Measurements from ENCODE around the gene CHRM4. TPM values are rescaled to one million over a fixed set of nuclear protein-coding genes. Genes with fewer than 3 reads are reported as not detected.

Gene CHRM4
- total RNA-seq, 1 experiment from 2014 or later = 0.27 TPM

DNA sequence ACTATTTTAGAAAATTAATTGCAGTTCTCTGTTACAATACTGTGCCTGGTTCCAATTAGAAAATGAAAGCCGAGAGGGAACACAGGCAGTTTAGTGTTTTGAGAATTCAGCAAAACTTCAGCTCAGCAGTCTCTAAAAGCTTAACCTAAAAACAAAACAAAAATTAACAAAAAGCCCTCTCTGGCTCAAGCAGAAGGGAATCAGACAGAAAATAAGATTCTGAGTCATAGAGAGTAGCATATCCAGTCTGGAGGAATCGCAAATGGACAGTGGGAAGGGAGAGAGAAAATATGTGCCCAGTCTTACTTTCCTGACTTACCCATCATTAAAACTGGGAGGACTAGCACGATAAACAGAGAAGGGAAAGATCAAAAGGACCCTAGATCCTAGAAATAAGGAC, 38.1 kb upstream of the CHRM4 start:
- CTCF ChIA-PET = no interaction called here
- Histone ChIP-seq H3K27me3 (replicated peaks; ENCODE audit: control insufficient read depth, insufficient read depth, low read length) (no peaks in the 10 kb centered on the region), H3K36me3 (ENCODE audit: control insufficient read depth, insufficient read depth, low read length) (peaks cover 1% of the 10 kb centered on the region; the same call in 1 of the 2 replicates), H3K4me3 (ENCODE audit: low read depth, low read length) (no peak overlapping the region), H3K9me3 (no peaks in the 10 kb centered on the region), H3K4me1 (no peaks in the 10 kb centered on the region)
- H3K4me1 Mint-ChIP-seq (ENCODE audit: low read depth, unreplicated experiment) = no peaks in the 10 kb centered on the region
- no peak overlapping the region for H3K4me3 Mint-ChIP-seq (ENCODE audit: unreplicated experiment)
- H3K36me3 Mint-ChIP-seq (ENCODE audit: insufficient read depth, unreplicated experiment) = peaks cover 67% of the 10 kb centered on the region
- no peaks in the 10 kb centered on the region for H3K9me3 Mint-ChIP-seq (ENCODE audit: unreplicated experiment)
- H3K27me3 Mint-ChIP-seq (ENCODE audit: insufficient read depth, unreplicated experiment) = no peaks in the 10 kb centered on the region
- POLR2A ChIA-PET = no interaction called here
- TF ChIP-seq, protein P1, sequence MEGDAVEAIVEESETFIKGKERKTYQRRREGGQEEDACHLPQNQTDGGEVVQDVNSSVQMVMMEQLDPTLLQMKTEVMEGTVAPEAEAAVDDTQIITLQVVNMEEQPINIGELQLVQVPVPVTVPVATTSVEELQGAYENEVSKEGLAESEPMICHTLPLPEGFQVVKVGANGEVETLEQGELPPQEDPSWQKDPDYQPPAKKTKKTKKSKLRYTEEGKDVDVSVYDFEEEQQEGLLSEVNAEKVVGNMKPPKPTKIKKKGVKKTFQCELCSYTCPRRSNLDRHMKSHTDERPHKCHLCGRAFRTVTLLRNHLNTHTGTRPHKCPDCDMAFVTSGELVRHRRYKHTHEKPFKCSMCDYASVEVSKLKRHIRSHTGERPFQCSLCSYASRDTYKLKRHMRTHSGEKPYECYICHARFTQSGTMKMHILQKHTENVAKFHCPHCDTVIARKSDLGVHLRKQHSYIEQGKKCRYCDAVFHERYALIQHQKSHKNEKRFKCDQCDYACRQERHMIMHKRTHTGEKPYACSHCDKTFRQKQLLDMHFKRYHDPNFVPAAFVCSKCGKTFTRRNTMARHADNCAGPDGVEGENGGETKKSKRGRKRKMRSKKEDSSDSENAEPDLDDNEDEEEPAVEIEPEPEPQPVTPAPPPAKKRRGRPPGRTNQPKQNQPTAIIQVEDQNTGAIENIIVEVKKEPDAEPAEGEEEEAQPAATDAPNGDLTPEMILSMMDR (IDR thresholded peaks at IDR 0.05; ENCODE audit: insufficient read depth in 1 of 2, low read depth in 1 of 2, low read length in 1 of 2, severe bottlenecking in 1 of 2, unreplicated experiment in 1 of 2) = no peak
- intact Hi-C loops (cut with micrococcal nuclease; ENCODE audit: unreplicated experiment) = no loop called here
- no peak overlapping the region for H3K27ac Mint-ChIP-seq (ENCODE audit: unreplicated experiment)
- no TSS peak for BruUV-seq (replicated peaks)
- DNase-seq = no peak

DNA sequence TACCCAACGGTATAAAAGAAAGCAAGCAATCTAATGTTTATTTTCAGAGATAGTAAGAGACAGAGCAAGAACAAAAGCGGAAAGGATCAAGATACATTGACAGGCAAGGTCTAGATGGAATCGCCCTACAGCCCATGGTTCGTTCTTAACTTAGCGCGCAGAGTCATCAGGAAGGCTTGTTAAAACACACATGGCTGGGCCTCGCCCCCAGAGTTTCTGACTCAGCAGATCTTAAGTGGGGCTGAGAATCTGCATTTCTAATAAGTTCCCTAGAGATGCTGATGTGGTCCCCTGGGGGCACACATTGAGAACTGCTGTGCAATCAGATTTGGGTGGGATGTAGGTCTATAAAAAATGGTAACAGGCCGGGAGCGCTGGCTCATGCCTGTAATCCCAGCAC, 35.8 kb upstream of the CHRM4 start:
- H3K36me3 ChIP-seq (ENCODE audit: control insufficient read depth, insufficient read depth, low read length) = no peaks in the 10 kb centered on the region
- no peak overlapping the region for H3K4me3 ChIP-seq (ENCODE audit: low read depth, low read length)
- Mint-ChIP-seq H3K4me3 (ENCODE audit: unreplicated experiment) (no peak overlapping the region), H3K27me3 (ENCODE audit: insufficient read depth, unreplicated experiment) (no peaks in the 10 kb centered on the region), H3K9me3 (ENCODE audit: unreplicated experiment) (no peaks in the 10 kb centered on the region), H3K36me3 (ENCODE audit: insufficient read depth, unreplicated experiment) (peaks cover 60% of the 10 kb centered on the region), H3K27ac (ENCODE audit: unreplicated experiment) (no peak overlapping the region), H3K4me1 (ENCODE audit: low read depth, unreplicated experiment) (no peaks in the 10 kb centered on the region)
- TF ChIP-seq, protein P1 (IDR thresholded peaks at IDR 0.05; ENCODE audit: insufficient read depth in 1 of 2, low read depth in 1 of 2, low read length in 1 of 2, severe bottlenecking in 1 of 2, unreplicated experiment in 1 of 2) = no peak
- no TSS peak for BruUV-seq (replicated peaks)
- H3K4me1 ChIP-seq = no peaks in the 10 kb centered on the region
- no peak for DNase-seq
- intact Hi-C loops (cut with micrococcal nuclease; ENCODE audit: unreplicated experiment) = no loop called here
- POLR2A ChIA-PET = no interaction called here
- CTCF ChIA-PET = no interaction called here
- H3K9me3 ChIP-seq = no peaks in the 10 kb centered on the region
- no peaks in the 10 kb centered on the region for H3K27me3 ChIP-seq (replicated peaks; ENCODE audit: control insufficient read depth, insufficient read depth, low read length)

DNA sequence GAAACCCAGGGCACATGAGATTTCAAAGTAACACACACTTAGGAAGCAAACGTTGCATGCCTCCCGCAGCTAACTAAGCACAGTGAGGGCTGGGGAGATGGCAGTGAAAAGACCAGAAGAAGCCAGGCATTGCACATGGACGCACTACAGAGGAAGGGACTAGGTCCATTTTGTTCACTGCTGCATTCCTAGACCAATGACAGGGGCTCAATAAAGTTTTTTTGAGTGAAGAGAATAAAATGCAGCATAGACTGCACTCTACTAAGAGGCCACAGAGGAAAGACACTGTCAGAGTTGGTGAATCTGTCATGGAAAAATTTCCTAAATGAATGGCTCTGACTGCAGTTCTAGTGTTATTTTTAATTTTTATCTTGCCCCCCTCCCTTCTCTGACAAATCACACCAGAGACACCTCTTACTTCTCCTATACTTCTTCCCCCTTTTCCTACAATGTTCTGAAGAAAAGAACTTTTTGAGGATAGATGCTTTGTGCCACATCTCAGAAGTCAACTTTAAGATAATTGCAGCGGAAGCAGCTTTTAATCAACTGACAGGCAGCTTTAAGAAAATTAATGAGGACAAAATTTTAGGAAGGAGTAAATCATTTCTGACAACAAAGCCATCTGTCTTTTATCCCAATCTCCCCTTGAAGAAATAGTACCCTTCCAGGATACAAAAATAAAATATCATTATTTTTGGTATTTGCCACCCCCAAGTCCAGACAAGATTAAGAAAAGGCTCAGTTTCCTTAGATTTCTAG, 34.8 kb upstream of the CHRM4 start:
- H3K4me1 ChIP-seq = no peaks in the 10 kb centered on the region
- H3K9me3 ChIP-seq = no peaks in the 10 kb centered on the region
- no peaks in the 10 kb centered on the region for H3K27me3 ChIP-seq (replicated peaks; ENCODE audit: control insufficient read depth, insufficient read depth, low read length)
- Mint-ChIP-seq H3K27me3 (ENCODE audit: insufficient read depth, unreplicated experiment) (no peaks in the 10 kb centered on the region), H3K9me3 (ENCODE audit: unreplicated experiment) (no peaks in the 10 kb centered on the region), H3K36me3 (ENCODE audit: insufficient read depth, unreplicated experiment) (peaks cover 62% of the 10 kb centered on the region), H3K4me1 (ENCODE audit: low read depth, unreplicated experiment) (no peaks in the 10 kb centered on the region), H3K4me3 (ENCODE audit: unreplicated experiment) (no peak overlapping the region), H3K27ac (ENCODE audit: unreplicated experiment) (no peak overlapping the region)
- TF ChIP-seq, protein P1 (IDR thresholded peaks at IDR 0.05; ENCODE audit: insufficient read depth in 1 of 2, low read depth in 1 of 2, low read length in 1 of 2, severe bottlenecking in 1 of 2, unreplicated experiment in 1 of 2) = no peak
- no peaks in the 10 kb centered on the region for H3K36me3 ChIP-seq (ENCODE audit: control insufficient read depth, insufficient read depth, low read length)
- ChIA-PET CTCF (no interaction called here), POLR2A (no interaction called here)
- no peak for DNase-seq
- intact Hi-C loops (cut with micrococcal nuclease; ENCODE audit: unreplicated experiment) = no loop called here
- no TSS peak for BruUV-seq (replicated peaks)
- no peak overlapping the region for H3K4me3 ChIP-seq (ENCODE audit: low read depth, low read length)

All from Caco-2 (cell line).